GM12874 (cell line): ENCODE measurements around the gene ADAMTS3.

Experiments
- TF ChIP-seq, protein P1 (sequence below): IDR thresholded peaks from 2 replicates; pipeline ENCODE4 v1.5.1; 2011; ENCODE audit warnings: low read depth, mild to moderate bottlenecking, control low read depth, low read length, moderate library complexity; ENCODE audit not compliant: insufficient read depth

Gene ADAMTS3

DNA sequence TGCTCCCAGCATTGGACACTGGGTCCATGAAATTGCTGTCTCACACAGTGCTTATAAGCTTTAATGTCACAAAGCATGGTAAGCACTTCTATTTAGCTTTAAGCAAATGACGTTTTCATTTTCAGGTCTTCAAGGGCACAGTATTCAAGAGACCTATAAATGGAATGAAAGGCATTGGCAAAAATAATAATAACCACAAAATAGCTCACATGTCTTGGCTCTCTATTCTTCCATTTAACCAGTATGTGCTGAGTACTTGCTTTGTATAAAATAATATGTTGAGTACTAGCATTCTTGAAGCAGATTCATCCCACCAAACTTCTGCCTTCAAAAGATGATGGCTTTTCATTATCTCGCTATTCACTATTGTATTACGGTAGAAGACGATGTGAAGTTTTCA, 203.0 kb downstream of the ADAMTS3 start:
- TF ChIP-seq, protein P1, sequence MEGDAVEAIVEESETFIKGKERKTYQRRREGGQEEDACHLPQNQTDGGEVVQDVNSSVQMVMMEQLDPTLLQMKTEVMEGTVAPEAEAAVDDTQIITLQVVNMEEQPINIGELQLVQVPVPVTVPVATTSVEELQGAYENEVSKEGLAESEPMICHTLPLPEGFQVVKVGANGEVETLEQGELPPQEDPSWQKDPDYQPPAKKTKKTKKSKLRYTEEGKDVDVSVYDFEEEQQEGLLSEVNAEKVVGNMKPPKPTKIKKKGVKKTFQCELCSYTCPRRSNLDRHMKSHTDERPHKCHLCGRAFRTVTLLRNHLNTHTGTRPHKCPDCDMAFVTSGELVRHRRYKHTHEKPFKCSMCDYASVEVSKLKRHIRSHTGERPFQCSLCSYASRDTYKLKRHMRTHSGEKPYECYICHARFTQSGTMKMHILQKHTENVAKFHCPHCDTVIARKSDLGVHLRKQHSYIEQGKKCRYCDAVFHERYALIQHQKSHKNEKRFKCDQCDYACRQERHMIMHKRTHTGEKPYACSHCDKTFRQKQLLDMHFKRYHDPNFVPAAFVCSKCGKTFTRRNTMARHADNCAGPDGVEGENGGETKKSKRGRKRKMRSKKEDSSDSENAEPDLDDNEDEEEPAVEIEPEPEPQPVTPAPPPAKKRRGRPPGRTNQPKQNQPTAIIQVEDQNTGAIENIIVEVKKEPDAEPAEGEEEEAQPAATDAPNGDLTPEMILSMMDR = no peak

DNA sequence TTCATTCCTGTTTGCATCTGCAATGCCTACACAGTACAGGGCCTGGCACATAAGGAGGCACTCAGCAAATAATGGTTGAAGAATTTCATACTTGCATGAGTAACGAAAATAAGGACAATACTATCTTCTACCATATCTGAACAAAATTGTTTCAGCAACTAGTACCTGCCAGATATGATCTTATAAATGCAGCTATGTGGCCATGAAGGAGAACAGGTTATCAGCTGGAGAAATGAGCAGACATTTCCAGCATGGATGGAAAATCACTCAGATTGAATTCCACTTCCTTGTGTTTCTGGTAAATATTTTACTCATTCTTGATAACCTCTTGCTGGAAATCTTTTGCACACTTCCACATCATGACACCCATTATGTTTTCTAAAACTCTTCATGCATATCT, 204.0 kb downstream of the ADAMTS3 start:
- TF ChIP-seq, protein P1 = no peak

DNA sequence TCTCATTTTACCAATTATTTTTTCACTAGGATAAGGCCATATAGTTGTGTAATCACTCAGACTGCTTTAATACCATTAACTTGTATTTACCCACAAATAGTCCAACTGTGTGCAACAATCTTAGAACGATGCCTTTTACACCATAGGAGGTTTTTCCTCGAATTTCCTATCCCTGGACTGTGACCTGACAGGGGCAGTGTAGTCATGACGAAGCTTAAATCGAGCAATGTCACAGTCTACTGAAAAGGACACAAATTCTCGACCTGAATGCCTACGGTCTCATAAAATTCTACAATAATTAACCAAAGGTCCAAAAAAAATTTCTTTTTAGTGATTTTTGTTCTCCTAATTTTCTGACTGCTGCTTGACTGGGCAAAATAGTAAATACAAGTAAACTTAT, 208.9 kb downstream of the ADAMTS3 start:
- TF ChIP-seq, protein P1 = no peak

DNA sequence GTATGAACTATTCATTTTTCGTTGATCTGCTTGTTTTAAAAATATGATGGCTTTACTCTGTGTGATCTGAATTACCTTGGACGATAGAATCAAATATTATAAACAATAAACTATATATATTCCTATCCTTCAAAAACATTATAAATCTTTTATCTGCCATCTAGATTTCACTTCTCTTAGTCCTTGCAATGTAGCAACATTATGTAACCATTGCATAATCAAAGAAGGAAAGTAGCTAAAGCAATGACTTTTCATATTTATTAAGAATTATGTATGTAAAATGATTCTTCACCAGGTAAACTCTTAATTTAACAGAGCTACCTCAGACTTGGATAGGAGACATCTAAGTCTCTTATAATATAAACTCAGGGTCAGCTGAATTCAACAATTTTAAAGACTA, 210.5 kb downstream of the ADAMTS3 start:
- TF ChIP-seq, protein P1 = no peak

DNA sequence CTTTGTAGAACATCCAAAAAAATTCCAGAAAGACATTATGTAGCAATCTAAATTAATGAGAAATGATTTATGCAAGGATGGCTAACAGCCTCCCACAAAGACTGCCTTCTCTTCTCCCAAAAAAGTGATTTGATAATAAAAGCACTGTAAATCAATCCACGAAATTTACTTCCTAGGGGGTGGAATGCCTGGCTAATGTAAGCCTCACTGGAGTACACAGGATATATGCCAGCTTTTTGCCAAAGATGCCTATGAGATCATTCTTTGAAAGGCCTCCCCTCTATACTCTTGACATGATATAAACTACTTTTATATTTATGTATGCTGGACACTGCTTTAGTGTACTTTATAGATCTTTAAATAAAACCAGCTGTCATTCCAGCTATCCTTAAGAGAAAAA, 211.1 kb downstream of the ADAMTS3 start:
- TF ChIP-seq, protein P1 = no peak

DNA sequence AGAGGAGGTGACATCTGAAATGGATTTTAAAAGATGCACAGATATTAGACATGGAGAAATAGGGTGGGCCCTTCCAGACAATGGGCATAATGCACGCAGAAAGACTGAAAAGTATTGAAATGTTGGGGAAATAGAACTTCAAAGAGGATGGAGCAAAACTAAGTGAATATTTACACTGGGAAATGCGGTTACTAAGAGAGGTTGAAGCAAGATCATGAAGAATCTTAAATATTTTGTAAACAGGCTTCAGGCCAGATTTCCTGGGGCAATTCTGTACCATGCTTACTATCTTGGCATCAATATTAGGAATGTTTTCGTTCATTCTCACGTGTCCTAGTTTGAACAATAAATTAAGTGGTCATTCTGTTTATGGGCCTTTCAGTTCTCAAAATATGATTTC, 216.3 kb downstream of the ADAMTS3 start:
- TF ChIP-seq, protein P1 = no peak

DNA sequence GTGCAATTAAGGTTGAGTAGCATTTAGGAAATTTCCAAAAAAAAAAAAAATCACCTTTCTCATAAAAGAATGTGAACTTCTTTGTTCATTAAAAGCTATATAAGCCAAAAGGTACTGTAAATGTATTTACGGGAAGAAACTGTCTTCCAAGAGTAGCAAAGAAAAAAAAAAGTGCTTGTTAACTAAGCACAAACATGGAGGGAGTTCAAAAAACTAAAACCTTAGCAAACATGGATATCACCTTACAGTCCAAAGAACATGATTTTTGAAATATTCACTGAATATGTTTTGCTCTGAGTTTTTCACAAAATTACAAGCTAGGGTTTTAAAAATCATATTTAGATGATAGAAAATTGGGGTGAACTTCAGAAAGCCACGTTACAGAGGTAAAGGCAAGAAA, 217.5 kb downstream of the ADAMTS3 start:
- TF ChIP-seq, protein P1 = no peak

DNA sequence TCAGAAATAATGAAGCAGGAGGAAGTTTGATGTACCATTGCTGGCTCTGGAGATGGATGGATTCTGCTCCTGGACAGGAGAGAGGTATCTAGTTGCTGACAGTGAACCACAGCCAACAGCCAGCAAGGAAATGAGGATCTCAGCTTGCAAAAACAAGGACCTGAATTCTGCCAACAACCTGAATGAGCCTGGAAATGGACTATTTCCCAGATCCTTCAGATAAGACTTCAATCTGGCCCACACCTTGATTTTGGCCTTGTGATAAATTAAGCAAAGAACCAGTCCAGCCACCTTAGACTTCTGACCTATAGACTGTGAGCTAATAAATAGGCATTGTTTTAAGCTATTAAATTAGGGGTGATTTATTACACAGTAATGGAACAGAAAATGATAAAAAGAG, 220.3 kb downstream of the ADAMTS3 start:
- TF ChIP-seq, protein P1 = no peak
